ENCODE data around the gene EFHC1. TPM values are rescaled to one million over a fixed set of nuclear protein-coding genes. Genes with fewer than 3 reads are reported as not detected.

EFHC1 gene
- total RNA-seq, 1 experiment from 2014 or later = 15.5 TPM

DNA sequence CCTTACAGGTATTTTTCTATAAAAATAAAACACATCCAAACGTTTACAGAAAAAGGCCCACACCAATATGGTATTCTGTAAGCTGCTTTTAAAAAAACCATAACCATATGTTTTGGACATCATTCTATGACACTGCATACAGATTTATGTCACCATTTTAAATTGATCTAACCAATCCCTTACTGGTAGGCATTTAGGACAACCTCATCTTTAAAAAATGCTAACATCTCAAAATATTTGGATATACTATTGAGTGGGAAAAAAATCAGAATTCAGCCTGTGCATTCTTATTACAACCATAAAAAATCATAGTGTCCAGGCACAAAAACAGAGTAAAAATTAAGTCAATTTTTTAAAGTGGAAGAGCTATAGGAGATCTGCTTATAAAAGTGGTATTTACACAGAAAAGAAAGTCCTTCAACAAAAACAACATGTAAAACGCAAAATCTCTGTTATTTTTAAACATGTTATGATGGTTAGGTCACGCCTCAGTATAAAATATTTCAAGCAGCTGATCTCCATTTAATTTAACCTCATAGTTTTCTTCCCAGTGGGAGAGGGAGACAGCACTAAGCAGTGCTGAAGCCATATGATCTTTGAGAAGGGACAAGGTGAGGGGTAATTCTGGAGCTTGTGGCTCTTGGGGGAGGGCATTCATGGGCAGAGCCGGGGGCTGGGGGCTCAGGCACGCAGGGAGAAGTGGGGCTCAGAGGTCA, 135.5 kb downstream of the EFHC1 start (continued):
- no peak for TF ChIP-seq AR (CRISPR knock-in tag; IDR thresholded peaks at IDR 0.05)
- no peak for TF ChIP-seq PREB (CRISPR knock-in tag; IDR thresholded peaks at IDR 0.05; ENCODE audit: borderline replicate concordance)
- TF ChIP-seq CBFB (CRISPR knock-in tag; IDR thresholded peaks at IDR 0.05; ENCODE audit: low read depth) = no peak
- TF ChIP-seq ZSCAN18 (CRISPR knock-in tag; IDR thresholded peaks at IDR 0.05) = no peak
- TF ChIP-seq JUN (CRISPR knock-in tag; IDR thresholded peaks at IDR 0.05) = no peak

DNA sequence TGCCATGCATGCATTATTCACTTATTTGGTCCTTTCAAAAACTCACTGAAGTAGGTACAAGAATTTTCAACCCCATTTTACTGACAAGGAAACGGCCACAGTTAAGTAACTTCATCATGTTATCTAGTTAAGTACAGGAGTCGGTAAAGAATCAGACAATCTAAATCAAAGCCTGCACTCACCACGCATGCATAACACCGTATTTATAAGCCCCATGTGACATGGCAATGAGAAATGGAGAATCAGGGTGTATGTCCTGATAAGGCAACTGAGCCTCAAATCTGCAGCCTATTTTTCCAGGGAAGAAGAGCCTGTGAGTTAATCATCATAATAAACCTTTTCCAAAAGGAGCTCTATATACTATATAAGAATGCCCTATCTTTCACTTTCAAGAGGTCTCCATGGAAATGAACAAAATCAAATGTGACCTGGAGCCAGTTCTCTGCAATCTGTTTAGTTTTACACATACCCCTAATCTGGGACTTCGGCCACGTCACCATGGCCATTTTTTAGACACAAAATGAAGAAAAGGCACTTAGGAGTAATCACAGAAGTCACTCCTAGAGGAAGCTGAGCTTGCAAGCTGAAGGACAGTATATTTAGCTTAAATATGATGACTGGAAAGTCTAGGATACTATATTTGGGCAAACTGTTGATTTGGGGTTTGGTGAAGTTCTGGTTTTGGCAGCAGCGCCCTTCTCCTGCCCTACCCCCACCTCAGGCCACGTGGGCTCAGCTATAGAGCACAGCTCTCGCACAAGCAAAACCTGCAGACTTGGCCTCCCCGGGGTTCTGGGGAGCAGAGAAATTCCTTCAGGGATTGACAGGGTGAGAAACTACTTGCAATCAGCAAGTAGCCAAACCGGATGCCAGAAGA, 137.5 kb downstream of the EFHC1 start:
- peak; percentile 96 for ATAC-seq
- peak; percentile 52 for DNase-seq (ENCODE audit: low spot score)
- H3K4me1 Mint-ChIP-seq = peaks cover 36% of the 10 kb centered on the region
- H3K4me3 Mint-ChIP-seq = no peak overlapping the region
- no peaks in the 10 kb centered on the region for H3K27me3 Mint-ChIP-seq (ENCODE audit: low read depth)
- ChIA-PET CTCF (interaction anchor here (0.8 kb wide), 1 partner anchor 19 kb away, joined by 3 read pairs; the partner anchor contains the start of gene TRAM2), POLR2A (interaction anchor here (0.5 to 1.4 kb wide), 3 partner anchors 19 to 138 kb away, joined by 3 to 4 read pairs (median 3); no protein-coding TSS in a partner anchor)
- TF ChIP-seq, protein P1, sequence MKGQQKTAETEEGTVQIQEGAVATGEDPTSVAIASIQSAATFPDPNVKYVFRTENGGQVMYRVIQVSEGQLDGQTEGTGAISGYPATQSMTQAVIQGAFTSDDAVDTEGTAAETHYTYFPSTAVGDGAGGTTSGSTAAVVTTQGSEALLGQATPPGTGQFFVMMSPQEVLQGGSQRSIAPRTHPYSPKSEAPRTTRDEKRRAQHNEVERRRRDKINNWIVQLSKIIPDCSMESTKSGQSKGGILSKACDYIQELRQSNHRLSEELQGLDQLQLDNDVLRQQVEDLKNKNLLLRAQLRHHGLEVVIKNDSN (CRISPR knock-in tag; IDR thresholded peaks at IDR 0.05) = 0 out of 2 replicates have a peak, but pooled peaks have one; percentile 22
- TF ChIP-seq ETV6 (CRISPR knock-in tag; IDR thresholded peaks at IDR 0.05) = no peak
- TF ChIP-seq, protein P2, sequence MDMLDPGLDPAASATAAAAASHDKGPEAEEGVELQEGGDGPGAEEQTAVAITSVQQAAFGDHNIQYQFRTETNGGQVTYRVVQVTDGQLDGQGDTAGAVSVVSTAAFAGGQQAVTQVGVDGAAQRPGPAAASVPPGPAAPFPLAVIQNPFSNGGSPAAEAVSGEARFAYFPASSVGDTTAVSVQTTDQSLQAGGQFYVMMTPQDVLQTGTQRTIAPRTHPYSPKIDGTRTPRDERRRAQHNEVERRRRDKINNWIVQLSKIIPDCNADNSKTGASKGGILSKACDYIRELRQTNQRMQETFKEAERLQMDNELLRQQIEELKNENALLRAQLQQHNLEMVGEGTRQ (CRISPR knock-in tag; IDR thresholded peaks at IDR 0.05) = peak; percentile 72
- H3K27ac Mint-ChIP-seq = peak overlapping the region; percentile 84
- H3K36me3 Mint-ChIP-seq = no peaks in the 10 kb centered on the region
- no peaks in the 10 kb centered on the region for H3K9me3 Mint-ChIP-seq

DNA sequence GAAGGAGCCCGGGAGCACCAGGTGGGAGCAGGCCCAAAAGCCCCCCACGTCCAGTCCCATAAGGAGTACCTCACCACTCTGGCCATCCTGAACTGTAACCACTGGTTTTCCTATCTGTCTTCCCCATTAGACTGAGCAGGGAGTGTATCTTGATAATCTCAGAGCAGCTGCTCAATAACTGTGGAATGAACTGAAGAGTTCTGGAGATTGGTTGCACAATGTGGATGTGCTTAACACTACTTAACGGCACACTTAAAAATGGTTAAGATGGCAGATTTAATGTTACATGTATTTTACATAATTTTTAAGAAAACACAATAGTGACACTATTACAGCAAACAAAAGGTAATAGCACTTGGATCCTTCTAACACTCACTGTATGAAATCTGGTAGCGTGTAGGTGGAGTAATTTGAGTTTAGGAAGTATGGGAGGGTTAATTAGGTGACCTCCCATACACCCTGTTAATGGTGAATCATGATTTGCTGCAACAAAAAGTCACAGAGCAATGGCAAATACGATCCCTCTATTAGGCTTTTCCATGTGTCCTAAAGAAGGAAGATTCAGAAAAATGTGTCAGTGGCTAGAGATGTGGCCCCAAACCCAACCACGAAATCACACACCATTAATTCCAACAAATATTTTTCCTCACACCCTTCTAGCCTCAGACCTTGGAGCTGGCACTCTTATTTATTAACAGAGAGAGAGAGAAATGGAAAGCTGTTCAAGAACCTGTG, 138.3 kb downstream of the EFHC1 start:
- no peaks in the 10 kb centered on the region for H3K27me3 Mint-ChIP-seq (ENCODE audit: low read depth)
- no peaks in the 10 kb centered on the region for H3K36me3 Mint-ChIP-seq
- DNase-seq (ENCODE audit: low spot score) = no peak
- no peak overlapping the region for H3K4me3 Mint-ChIP-seq
- H3K9me3 Mint-ChIP-seq = no peaks in the 10 kb centered on the region
- no peak for ATAC-seq
- ChIA-PET CTCF (interaction anchor here (0.8 kb wide), 1 partner anchor 18 kb away, joined by 3 read pairs; the partner anchor contains the start of gene TRAM2), POLR2A (interaction anchor here (0.7 to 1.4 kb wide), 2 partner anchors 18 to 34 kb away, joined by 3 read pairs; no protein-coding TSS in a partner anchor)
- H3K27ac Mint-ChIP-seq = peak overlapping the region; percentile 66; the same call in 1 of the 2 replicates
- peaks cover 28% of the 10 kb centered on the region for H3K4me1 Mint-ChIP-seq
- TF ChIP-seq MYBL2 (CRISPR knock-in tag; IDR thresholded peaks at IDR 0.05) = no peak
- TF ChIP-seq PRRX2 (CRISPR knock-in tag; IDR thresholded peaks at IDR 0.05) = no peak
- TF ChIP-seq, protein P3, sequence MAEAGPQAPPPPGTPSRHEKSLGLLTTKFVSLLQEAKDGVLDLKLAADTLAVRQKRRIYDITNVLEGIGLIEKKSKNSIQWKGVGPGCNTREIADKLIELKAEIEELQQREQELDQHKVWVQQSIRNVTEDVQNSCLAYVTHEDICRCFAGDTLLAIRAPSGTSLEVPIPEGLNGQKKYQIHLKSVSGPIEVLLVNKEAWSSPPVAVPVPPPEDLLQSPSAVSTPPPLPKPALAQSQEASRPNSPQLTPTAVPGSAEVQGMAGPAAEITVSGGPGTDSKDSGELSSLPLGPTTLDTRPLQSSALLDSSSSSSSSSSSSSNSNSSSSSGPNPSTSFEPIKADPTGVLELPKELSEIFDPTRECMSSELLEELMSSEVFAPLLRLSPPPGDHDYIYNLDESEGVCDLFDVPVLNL (CRISPR knock-in tag; IDR thresholded peaks at IDR 0.05; ENCODE audit: borderline replicate concordance, low read depth) = no peak
- no peak for TF ChIP-seq ZNF416 (CRISPR knock-in tag; IDR thresholded peaks at IDR 0.05)
- TF ChIP-seq, protein P4, sequence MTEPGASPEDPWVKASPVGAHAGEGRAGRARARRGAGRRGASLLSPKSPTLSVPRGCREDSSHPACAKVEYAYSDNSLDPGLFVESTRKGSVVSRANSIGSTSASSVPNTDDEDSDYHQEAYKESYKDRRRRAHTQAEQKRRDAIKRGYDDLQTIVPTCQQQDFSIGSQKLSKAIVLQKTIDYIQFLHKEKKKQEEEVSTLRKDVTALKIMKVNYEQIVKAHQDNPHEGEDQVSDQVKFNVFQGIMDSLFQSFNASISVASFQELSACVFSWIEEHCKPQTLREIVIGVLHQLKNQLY (CRISPR knock-in tag; IDR thresholded peaks at IDR 0.05) = no peak
- TF ChIP-seq, protein P2 (CRISPR knock-in tag; IDR thresholded peaks at IDR 0.05) = no peak
- no peak for TF ChIP-seq HMGA2 (CRISPR knock-in tag; IDR thresholded peaks at IDR 0.05)
- TF ChIP-seq SMAD4 (CRISPR knock-in tag; IDR thresholded peaks at IDR 0.05) = no peak
- no peak for TF ChIP-seq ZNF396 (CRISPR knock-in tag; IDR thresholded peaks at IDR 0.05; ENCODE audit: borderline replicate concordance)
- TF ChIP-seq JUN (CRISPR knock-in tag; IDR thresholded peaks at IDR 0.05) = no peak
- no peak for TF ChIP-seq NFATC4 (CRISPR knock-in tag; IDR thresholded peaks at IDR 0.05)
- TF ChIP-seq RELA (CRISPR knock-in tag; IDR thresholded peaks at IDR 0.05; ENCODE audit: borderline replicate concordance) = no peak

Measured in WTC11 (cell line).